ENCODE data around the gene ABCD1. TPM values are rescaled to one million over a fixed set of nuclear protein-coding genes. Genes with fewer than 3 reads are reported as not detected.
"Not testable (repeated sequence)": the region's sequence is repeated elsewhere in the genome, so short reads cannot be mapped to it uniquely, and the experiment has no call there.

Gene ABCD1
- 44.4 and 48.6 TPM in 2 replicates for total RNA-seq (2014; rRNA removed)
- Bru-seq, nascent RNA, result percentile 55 among the genes with signal in this experiment
- percentile 72 among the genes with signal in this experiment for BruChase-seq, experiment 1, labeled RNA remaining after a 6-hour chase
- BruChase-seq, experiment 2, labeled RNA remaining after a 2-hour chase, result percentile 69 among the genes with signal in this experiment
- long read RNA-seq, transcript ABCD1-201 (10 exons, 3,664 nt), result major isoform, 41 of 72 reads
- long read RNA-seq, partial matches to known transcripts, result 23 of 72 reads
- long read RNA-seq, other reads (novel, unspliced or antisense), result 7 of 72 reads

DNA sequence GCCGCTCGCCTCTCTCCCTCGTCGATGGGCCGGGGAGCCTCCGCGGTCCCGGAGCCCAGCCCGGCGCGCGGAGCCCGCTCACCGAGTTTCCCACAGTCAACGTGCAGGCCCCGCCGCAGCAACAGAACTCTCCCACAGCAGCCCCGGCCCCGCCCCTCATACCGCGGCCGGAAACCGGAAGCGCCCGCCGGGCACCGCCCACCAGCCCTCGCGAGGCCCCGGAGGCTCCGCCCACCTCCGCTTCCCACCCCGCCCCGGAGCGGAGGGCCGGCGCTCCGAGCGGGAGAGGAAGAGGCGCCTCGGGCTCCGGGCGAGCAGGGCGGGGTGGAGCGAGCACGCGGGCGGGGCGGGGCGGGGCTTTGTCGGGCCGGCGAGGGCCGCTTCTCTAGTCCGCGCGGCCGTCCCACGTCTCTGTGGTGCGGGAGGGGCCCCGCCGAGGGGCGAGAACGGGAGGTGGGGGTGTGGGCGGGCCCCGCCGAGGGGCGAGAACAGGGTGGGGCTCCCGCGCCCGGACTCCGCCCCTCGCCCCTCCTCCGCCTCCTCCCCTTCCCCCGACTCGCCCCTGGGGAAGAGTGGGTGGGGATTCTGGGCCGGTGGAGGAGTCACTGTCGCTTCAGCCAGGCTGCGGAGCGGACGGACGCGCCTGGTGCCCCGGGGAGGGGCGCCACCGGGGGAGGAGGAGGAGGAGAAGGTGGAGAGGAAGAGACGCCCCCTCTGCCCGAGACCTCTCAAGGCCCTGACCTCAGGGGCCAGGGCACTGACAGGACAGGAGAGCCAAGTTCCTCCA lies at the start of gene ABCD1, which contains the start of gene BCAP31:
Gene ABCD1 (plus strand): TSS at position 605 of the 787 bp plus-strand sequence. CDS start 411 bp downstream, outside the sequence.
Gene BCAP31 (minus strand): TSS at position 136 of the 787 bp plus-strand sequence. CDS start 1,143 bp downstream, outside the sequence.
- DNase-seq (peak; percentile 91), ATAC-seq (peak; percentile 45)
- intact Hi-C loops (cut with micrococcal nuclease), result no loop called here
- ChIA-PET CTCF (no interaction called here), POLR2A (ENCODE audit: unreplicated experiment) (no interaction called here)
- Histone ChIP-seq H4K20me1 (ENCODE audit: low read length) (peaks cover 15% of the 10 kb centered on the region; the same call in 1 of the 2 replicates), H3K36me3 (ENCODE audit: low read depth, low read length) (peaks cover 19% of the 10 kb centered on the region), H3K4me3 (ENCODE audit: low read length) (peak within 1 kb of the TSS; percentile 92), H3K9me2 (replicated peaks; ENCODE audit: low read length) (no peaks in the 10 kb centered on the region), H3K4me1 (ENCODE audit: insufficient read depth, low read length) (peaks cover 31% of the 10 kb centered on the region), H3K79me2 (ENCODE audit: low read length) (peaks cover 93% of the 10 kb centered on the region), H3K9ac (ENCODE audit: low read length) (peak within 1 kb of the TSS; percentile 97), H3K27me3 (ENCODE audit: low read length) (no peaks in the 10 kb centered on the region), H3K9me3 (ENCODE audit: low read length) (no peaks in the 10 kb centered on the region), H3K4me2 (ENCODE audit: low read length) (peak within 1 kb of the TSS; percentile 98), H3F3A (ENCODE audit: low read length, unreplicated experiment) (no peaks in the 10 kb centered on the region), H3K27ac (ENCODE audit: low read length) (peak within 1 kb of the TSS; percentile 92), H2AFZ (ENCODE audit: low read length) (0 out of 2 replicates have a peak within 1 kb of the TSS, but pooled peaks have one; percentile 34)
- no TSS peak for BruUV-seq (replicated peaks)
- no peak for TF ChIP-seq EZH2phosphoT487 (IDR thresholded peaks at IDR 0.05; ENCODE audit: borderline replicate concordance, low read length)
- TF ChIP-seq EZH2 (IDR thresholded peaks at IDR 0.05; ENCODE audit: low read length, unreplicated experiment), result no peak
- TF ChIP-seq, protein P1, sequence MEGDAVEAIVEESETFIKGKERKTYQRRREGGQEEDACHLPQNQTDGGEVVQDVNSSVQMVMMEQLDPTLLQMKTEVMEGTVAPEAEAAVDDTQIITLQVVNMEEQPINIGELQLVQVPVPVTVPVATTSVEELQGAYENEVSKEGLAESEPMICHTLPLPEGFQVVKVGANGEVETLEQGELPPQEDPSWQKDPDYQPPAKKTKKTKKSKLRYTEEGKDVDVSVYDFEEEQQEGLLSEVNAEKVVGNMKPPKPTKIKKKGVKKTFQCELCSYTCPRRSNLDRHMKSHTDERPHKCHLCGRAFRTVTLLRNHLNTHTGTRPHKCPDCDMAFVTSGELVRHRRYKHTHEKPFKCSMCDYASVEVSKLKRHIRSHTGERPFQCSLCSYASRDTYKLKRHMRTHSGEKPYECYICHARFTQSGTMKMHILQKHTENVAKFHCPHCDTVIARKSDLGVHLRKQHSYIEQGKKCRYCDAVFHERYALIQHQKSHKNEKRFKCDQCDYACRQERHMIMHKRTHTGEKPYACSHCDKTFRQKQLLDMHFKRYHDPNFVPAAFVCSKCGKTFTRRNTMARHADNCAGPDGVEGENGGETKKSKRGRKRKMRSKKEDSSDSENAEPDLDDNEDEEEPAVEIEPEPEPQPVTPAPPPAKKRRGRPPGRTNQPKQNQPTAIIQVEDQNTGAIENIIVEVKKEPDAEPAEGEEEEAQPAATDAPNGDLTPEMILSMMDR (conservative IDR thresholded peaks at IDR 0.05; ENCODE audit: low read depth, low read length), result no peak

DNA sequence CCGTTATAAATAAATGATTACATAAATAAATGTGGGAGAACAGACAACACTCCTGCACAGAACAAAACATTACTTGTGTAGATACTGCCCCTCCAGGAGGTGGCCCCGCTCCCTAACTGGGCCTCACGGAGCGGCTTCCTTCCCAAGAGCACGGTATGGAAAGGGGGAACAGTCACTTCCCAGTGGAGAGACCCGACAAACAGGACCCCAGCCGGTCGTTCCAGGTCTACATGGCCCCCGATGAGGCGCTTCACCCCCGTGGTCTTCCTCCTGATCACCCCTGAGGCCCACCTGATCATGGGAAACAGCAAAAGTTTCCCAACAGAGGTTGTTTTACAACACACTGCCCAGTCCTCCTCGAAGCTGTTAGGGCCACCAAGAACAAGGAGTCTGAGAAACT lies 43.5 kb upstream of the ABCD1 start:
- TF ChIP-seq EZH2phosphoT487 (IDR thresholded peaks at IDR 0.05; ENCODE audit: borderline replicate concordance, low read length) (no peak), EZH2 (IDR thresholded peaks at IDR 0.05; ENCODE audit: low read length, unreplicated experiment) (no peak)
- TF ChIP-seq, protein P1 (conservative IDR thresholded peaks at IDR 0.05; ENCODE audit: low read depth, low read length), result no peak
- no peaks in the 10 kb centered on the region for H3K9me3 ChIP-seq (ENCODE audit: low read length)
- CTCF ChIA-PET, result no interaction called here
- intact Hi-C loops (cut with micrococcal nuclease), result no loop called here
- no peaks in the 10 kb centered on the region for H3F3A ChIP-seq (ENCODE audit: low read length, unreplicated experiment)
- POLR2A ChIA-PET (ENCODE audit: unreplicated experiment), result no interaction called here
- ATAC-seq, result no peak
- no peaks in the 10 kb centered on the region for H3K4me1 ChIP-seq (ENCODE audit: insufficient read depth, low read length)
- BruUV-seq (replicated peaks), result no TSS peak
- no peaks in the 10 kb centered on the region for H3K36me3 ChIP-seq (ENCODE audit: low read depth, low read length)
- no peaks in the 10 kb centered on the region for H3K9me2 ChIP-seq (replicated peaks; ENCODE audit: low read length)
- H2AFZ ChIP-seq (ENCODE audit: low read length), result no peak overlapping the region
- H3K79me2 ChIP-seq (ENCODE audit: low read length), result no peaks in the 10 kb centered on the region
- H3K27ac ChIP-seq (ENCODE audit: low read length), result no peak overlapping the region
- no peaks in the 10 kb centered on the region for H3K27me3 ChIP-seq (ENCODE audit: low read length)
- no peak overlapping the region for H3K9ac ChIP-seq (ENCODE audit: low read length)
- no peak overlapping the region for H3K4me3 ChIP-seq (ENCODE audit: low read length)
- no peak for DNase-seq
- H4K20me1 ChIP-seq (ENCODE audit: low read length), result no peaks in the 10 kb centered on the region
- H3K4me2 ChIP-seq (ENCODE audit: low read length), result no peak overlapping the region

DNA sequence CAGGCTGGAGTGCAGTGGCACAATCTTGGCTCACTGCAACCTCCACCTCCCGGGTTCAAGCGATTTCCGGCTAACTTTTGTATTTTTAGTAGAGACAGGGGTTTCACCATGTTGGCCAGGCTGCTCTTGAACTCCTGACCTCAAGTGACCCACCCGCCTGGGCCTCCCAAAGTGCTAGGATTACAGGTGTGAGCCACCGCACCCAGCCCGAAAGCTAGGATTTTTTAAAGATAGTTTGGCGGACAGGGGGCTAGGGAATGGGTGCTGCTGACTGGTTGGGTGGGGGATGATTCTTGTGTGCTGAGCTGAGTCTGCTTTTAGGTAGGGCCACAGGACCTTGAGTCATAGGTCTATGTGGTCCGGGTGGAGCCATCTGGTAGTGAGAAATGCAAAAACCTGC lies 41.2 kb upstream of the ABCD1 start:
- ATAC-seq; H3K27me3 ChIP-seq (ENCODE audit: low read length); H3K36me3 ChIP-seq (ENCODE audit: low read depth, low read length); DNase-seq; H3F3A ChIP-seq (ENCODE audit: low read length, unreplicated experiment); H3K9me3 ChIP-seq (ENCODE audit: low read length); H3K9me2 ChIP-seq (replicated peaks; ENCODE audit: low read length); intact Hi-C loops (cut with micrococcal nuclease); BruUV-seq (replicated peaks); H4K20me1 ChIP-seq (ENCODE audit: low read length); H2AFZ ChIP-seq (ENCODE audit: low read length); H3K27ac ChIP-seq (ENCODE audit: low read length); H3K4me1 ChIP-seq (ENCODE audit: insufficient read depth, low read length); H3K79me2 ChIP-seq (ENCODE audit: low read length); POLR2A ChIA-PET (ENCODE audit: unreplicated experiment); CTCF ChIA-PET; H3K9ac ChIP-seq (ENCODE audit: low read length); H3K4me3 ChIP-seq (ENCODE audit: low read length); H3K4me2 ChIP-seq (ENCODE audit: low read length): not testable (repeated sequence)
